Fibroblast of lung (primary cell): ENCODE measurements around the gene FARP1.

Experiments
- EZH2 ChIP-seq: IDR thresholded peaks from 2 replicates; pipeline ENCODE4 v1.5.1; 2012; ENCODE audit warnings: low read length, control low read depth, mild to moderate bottlenecking; ENCODE audit errors: missing control alignments
- TF ChIP-seq, protein P1 (sequence below), 2 donors: IDR thresholded peaks in 1 of 2; conservative IDR thresholded peaks in 1 of 2; 1 replicate in 1 of 2; 2 replicates in 1 of 2; pipeline ENCODE4 v1.5.1; 2011 to 2012; ENCODE audit warnings: low read length in 2 of 2, control low read depth in 1 of 2, inconsistent platforms in 1 of 2, low read depth in 1 of 2, mild to moderate bottlenecking in 1 of 2

GRCh38 chr13:98097749-98098148 is 45.1 kb upstream of the FARP1 start:
- TF ChIP-seq, protein P1, sequence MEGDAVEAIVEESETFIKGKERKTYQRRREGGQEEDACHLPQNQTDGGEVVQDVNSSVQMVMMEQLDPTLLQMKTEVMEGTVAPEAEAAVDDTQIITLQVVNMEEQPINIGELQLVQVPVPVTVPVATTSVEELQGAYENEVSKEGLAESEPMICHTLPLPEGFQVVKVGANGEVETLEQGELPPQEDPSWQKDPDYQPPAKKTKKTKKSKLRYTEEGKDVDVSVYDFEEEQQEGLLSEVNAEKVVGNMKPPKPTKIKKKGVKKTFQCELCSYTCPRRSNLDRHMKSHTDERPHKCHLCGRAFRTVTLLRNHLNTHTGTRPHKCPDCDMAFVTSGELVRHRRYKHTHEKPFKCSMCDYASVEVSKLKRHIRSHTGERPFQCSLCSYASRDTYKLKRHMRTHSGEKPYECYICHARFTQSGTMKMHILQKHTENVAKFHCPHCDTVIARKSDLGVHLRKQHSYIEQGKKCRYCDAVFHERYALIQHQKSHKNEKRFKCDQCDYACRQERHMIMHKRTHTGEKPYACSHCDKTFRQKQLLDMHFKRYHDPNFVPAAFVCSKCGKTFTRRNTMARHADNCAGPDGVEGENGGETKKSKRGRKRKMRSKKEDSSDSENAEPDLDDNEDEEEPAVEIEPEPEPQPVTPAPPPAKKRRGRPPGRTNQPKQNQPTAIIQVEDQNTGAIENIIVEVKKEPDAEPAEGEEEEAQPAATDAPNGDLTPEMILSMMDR (conservative IDR thresholded peaks at IDR 0.05 in 1 of 2, IDR thresholded peaks at IDR 0.05 in 1 of 2; ENCODE audit: low read depth in 1 of 2, low read length in 2 of 2) = no peak
- TF ChIP-seq EZH2 = no peak
